ENCODE measurements around the gene FOXJ3.

The FOXJ3 gene

GRCh38 chr1:42343049-42343448 is 8.0 kb upstream of the FOXJ3 start:
- Histone ChIP-seq H2AFZ (ENCODE audit: low read depth, low read length, severe bottlenecking) (no peak overlapping the region), H3K27ac (ENCODE audit: low read depth, low read length) (no peak overlapping the region), H3K9me3 (ENCODE audit: insufficient read depth, low read length) (no peaks in the 10 kb centered on the region)

GRCh38 chr1:42340901-42341300 is 5.9 kb upstream of the FOXJ3 start:
- no peaks in the 10 kb centered on the region; the same call in 1 of the 2 replicates for H3K79me2 ChIP-seq (ENCODE audit: insufficient read depth, low read length)
- H3K4me2 ChIP-seq (ENCODE audit: low read depth, low read length, poor library complexity, severe bottlenecking) = no peak overlapping the region
- H3K9me2 ChIP-seq (replicated peaks; ENCODE audit: insufficient read depth, low read length) = no peaks in the 10 kb centered on the region
- no peaks in the 10 kb centered on the region for H3K9me3 ChIP-seq (ENCODE audit: insufficient read depth, low read length)
- TF ChIP-seq CTCF (IDR thresholded peaks at IDR 0.05; ENCODE audit: insufficient read depth, low read length, poor library complexity, severe bottlenecking) (no peak), EZH2phosphoT487 (conservative IDR thresholded peaks at IDR 0.05; ENCODE audit: low read length) (no peak)
- H4K20me1 ChIP-seq (ENCODE audit: low read depth, low read length) = no peaks in the 10 kb centered on the region
- H3F3A ChIP-seq (ENCODE audit: insufficient read depth) = no peaks in the 10 kb centered on the region; the same call in 1 of the 2 replicates
- H3K27me3 ChIP-seq (ENCODE audit: low read length) = no peaks in the 10 kb centered on the region
- no peaks in the 10 kb centered on the region for H3K36me3 ChIP-seq (ENCODE audit: low read length)
- no peak overlapping the region for H3K4me3 ChIP-seq (ENCODE audit: insufficient read depth, low read length, poor library complexity, severe bottlenecking)
- no peak overlapping the region for H3K9ac ChIP-seq (ENCODE audit: low read length)
- no peak overlapping the region for H3K27ac ChIP-seq (ENCODE audit: low read depth, low read length)
- H2AFZ ChIP-seq (ENCODE audit: low read depth, low read length, severe bottlenecking) = no peak overlapping the region

More at GRCh38 chr1:42343049-42343448, 8.0 kb upstream of the FOXJ3 start:
- no peak for TF ChIP-seq EZH2phosphoT487 (conservative IDR thresholded peaks at IDR 0.05; ENCODE audit: low read length)
- TF ChIP-seq CTCF (IDR thresholded peaks at IDR 0.05; ENCODE audit: insufficient read depth, low read length, poor library complexity, severe bottlenecking) = no peak
- H3K36me3 ChIP-seq (ENCODE audit: low read length) = no peaks in the 10 kb centered on the region
- H4K20me1 ChIP-seq (ENCODE audit: low read depth, low read length) = no peaks in the 10 kb centered on the region
- no peak overlapping the region for H3K4me2 ChIP-seq (ENCODE audit: low read depth, low read length, poor library complexity, severe bottlenecking)
- H3K9ac ChIP-seq (ENCODE audit: low read length) = no peak overlapping the region
- H3K27me3 ChIP-seq (ENCODE audit: low read length) = no peaks in the 10 kb centered on the region
- no peaks in the 10 kb centered on the region for H3K79me2 ChIP-seq (ENCODE audit: insufficient read depth, low read length)
- no peak overlapping the region for H3K4me3 ChIP-seq (ENCODE audit: insufficient read depth, low read length, poor library complexity, severe bottlenecking)
- H3F3A ChIP-seq (ENCODE audit: insufficient read depth) = no peaks in the 10 kb centered on the region
- H3K9me2 ChIP-seq (replicated peaks; ENCODE audit: insufficient read depth, low read length) = no peaks in the 10 kb centered on the region

- no peak overlapping the region for H3K4me3 ChIP-seq (ENCODE audit: insufficient read depth, low read length, poor library complexity, severe bottlenecking)
- no peak overlapping the region for H2AFZ ChIP-seq (ENCODE audit: low read depth, low read length, severe bottlenecking)
- no peaks in the 10 kb centered on the region; the same call in 1 of the 2 replicates for H3F3A ChIP-seq (ENCODE audit: insufficient read depth)
- H3K9ac ChIP-seq (ENCODE audit: low read length) = no peak overlapping the region
- H4K20me1 ChIP-seq (ENCODE audit: low read depth, low read length) = no peaks in the 10 kb centered on the region
- H3K27me3 ChIP-seq (ENCODE audit: low read length) = no peaks in the 10 kb centered on the region
- no peaks in the 10 kb centered on the region for H3K36me3 ChIP-seq (ENCODE audit: low read length)
- H3K9me3 ChIP-seq (ENCODE audit: insufficient read depth, low read length) = no peaks in the 10 kb centered on the region
- no peaks in the 10 kb centered on the region; the same call in 1 of the 2 replicates for H3K79me2 ChIP-seq (ENCODE audit: insufficient read depth, low read length)
- no peak overlapping the region for H3K27ac ChIP-seq (ENCODE audit: low read depth, low read length)
- no peak overlapping the region for H3K4me2 ChIP-seq (ENCODE audit: low read depth, low read length, poor library complexity, severe bottlenecking)
- no peaks in the 10 kb centered on the region for H3K9me2 ChIP-seq (replicated peaks; ENCODE audit: insufficient read depth, low read length)
- no peak for TF ChIP-seq CTCF (IDR thresholded peaks at IDR 0.05; ENCODE audit: insufficient read depth, low read length, poor library complexity, severe bottlenecking)
- TF ChIP-seq EZH2phosphoT487 (conservative IDR thresholded peaks at IDR 0.05; ENCODE audit: low read length) = no peak
Measured at GRCh38 chr1:42340093-42340492, 5.1 kb upstream of the FOXJ3 start.

All from SU-DHL-6 (cell line).